Esophagus muscularis mucosa (tissue), 3 donors: ENCODE results near the gene KCNQ4.

Source experiments
- CTCF ChIP-seq, 3 experiments: fragments of 200-600 bp in 2 of 3; fragments of 450-650 bp in 1 of 3; sonication (generic) in 2 of 3; IDR thresholded peaks; one replicate each; pipeline ENCODE4 v1.5.1; 2017 to 2019; ENCODE audit warnings: antibody characterized with exemption in 3 of 3, mild to moderate bottlenecking in 2 of 3, moderate library complexity in 1 of 3
- POLR2A ChIP-seq: fragments of 450-650 bp; IDR thresholded peaks from one replicate; pipeline ENCODE4 v1.6.1; 2017; ENCODE audit warnings: antibody characterized with exemption, moderate library complexity, mild to moderate bottlenecking, low read depth
- POLR2AphosphoS5 ChIP-seq, 2 donors: sonication (generic); formaldehyde crosslinking; IDR thresholded peaks; one replicate each; pipeline ENCODE4 v1.6.1; 2017; ENCODE audit warnings: antibody characterized with exemption in 2 of 2

DNA sequence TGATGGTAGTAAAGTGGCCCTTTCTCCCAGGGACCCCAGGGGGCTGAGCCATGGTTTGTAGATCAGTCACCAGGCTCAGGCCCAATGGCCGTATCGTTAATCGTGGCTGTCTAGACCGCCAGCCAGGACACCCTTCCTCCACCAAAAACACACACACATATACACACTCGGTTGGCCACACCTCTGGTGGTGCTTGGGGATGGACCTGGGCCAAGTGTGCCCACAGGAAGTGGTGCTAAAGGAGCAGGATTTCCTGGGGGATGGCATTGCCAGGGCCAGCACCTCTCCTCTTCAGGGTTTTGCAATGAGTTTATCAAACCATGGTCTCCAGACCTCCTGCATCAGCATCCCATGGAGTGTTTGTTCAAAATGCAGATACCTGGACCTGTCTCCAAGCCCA lies 42.4 kb downstream of the KCNQ4 start:
- TF ChIP-seq CTCF (IDR thresholded peaks at IDR 0.05) (no peak), POLR2A (no peak), POLR2AphosphoS5 (IDR thresholded peaks at IDR 0.05) (no peak)
